HFF-Myc (cell line): ENCODE data around the gene COL11A1.
A peak's percentile ranks its signal among the peaks of the same experiment; 100 is the strongest.

Experiments used
- DNase-seq: peaks from one replicate; pipeline ENCODE4 v3.0.0-alpha.2; 2011; ENCODE audit warnings: low read depth; ENCODE audit errors: extremely low read depth
- H3K4me3 ChIP-seq: replicated peaks from 2 replicates; pipeline ENCODE4 v1.5.1; 2011; ENCODE audit warnings: low read depth, mild to moderate bottlenecking, control low read depth, low read length
- TF ChIP-seq, protein P1 (sequence below): IDR thresholded peaks from 2 replicates; pipeline ENCODE4 v1.5.1; 2012; ENCODE audit warnings: mild to moderate bottlenecking, low read depth, low read length, control low read depth; ENCODE audit errors: missing control alignments

Gene COL11A1

DNA sequence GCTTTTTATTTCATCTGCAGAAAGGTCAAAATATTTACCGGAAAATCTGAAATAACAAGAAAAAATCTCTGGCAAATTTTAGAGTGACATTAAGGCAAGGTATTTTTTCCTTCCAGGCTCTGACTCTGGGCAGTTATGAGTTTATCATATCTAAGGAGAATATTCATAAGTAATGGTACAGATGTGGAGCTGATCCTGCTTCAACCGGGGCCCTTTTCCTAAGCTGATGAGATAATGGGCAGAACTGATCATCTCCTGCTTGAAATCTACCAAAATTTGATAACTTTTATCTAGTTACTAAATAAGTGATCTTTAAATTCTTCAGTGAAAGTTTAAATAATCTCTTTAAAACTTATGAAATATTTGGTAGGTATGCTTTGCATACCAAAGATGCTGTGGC lies 211.6 kb downstream of the COL11A1 start:
- no peak overlapping the region for H3K4me3 ChIP-seq
- TF ChIP-seq, protein P1, sequence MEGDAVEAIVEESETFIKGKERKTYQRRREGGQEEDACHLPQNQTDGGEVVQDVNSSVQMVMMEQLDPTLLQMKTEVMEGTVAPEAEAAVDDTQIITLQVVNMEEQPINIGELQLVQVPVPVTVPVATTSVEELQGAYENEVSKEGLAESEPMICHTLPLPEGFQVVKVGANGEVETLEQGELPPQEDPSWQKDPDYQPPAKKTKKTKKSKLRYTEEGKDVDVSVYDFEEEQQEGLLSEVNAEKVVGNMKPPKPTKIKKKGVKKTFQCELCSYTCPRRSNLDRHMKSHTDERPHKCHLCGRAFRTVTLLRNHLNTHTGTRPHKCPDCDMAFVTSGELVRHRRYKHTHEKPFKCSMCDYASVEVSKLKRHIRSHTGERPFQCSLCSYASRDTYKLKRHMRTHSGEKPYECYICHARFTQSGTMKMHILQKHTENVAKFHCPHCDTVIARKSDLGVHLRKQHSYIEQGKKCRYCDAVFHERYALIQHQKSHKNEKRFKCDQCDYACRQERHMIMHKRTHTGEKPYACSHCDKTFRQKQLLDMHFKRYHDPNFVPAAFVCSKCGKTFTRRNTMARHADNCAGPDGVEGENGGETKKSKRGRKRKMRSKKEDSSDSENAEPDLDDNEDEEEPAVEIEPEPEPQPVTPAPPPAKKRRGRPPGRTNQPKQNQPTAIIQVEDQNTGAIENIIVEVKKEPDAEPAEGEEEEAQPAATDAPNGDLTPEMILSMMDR = no peak
- DNase-seq = no peak

DNA sequence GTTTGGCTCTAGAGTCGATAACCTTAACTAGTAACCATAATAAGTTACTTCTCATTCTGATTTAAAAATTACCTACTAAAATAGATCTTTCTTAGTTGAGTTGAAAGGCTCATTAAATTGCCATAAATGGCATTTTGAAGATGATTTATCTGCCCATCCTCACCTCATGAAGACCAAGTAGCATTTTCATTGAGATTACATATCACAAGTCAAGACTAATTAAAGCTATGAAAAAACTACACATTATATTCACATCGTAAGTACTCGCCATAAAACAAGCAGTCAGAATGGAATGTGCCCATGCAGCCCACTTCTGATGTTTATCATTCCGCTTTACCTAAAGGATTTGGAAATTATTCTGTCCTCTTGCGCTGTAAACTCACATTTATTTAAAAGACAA lies 212.0 kb downstream of the COL11A1 start:
- no peak for DNase-seq
- H3K4me3 ChIP-seq = no peak overlapping the region
- TF ChIP-seq, protein P1 = no peak

DNA sequence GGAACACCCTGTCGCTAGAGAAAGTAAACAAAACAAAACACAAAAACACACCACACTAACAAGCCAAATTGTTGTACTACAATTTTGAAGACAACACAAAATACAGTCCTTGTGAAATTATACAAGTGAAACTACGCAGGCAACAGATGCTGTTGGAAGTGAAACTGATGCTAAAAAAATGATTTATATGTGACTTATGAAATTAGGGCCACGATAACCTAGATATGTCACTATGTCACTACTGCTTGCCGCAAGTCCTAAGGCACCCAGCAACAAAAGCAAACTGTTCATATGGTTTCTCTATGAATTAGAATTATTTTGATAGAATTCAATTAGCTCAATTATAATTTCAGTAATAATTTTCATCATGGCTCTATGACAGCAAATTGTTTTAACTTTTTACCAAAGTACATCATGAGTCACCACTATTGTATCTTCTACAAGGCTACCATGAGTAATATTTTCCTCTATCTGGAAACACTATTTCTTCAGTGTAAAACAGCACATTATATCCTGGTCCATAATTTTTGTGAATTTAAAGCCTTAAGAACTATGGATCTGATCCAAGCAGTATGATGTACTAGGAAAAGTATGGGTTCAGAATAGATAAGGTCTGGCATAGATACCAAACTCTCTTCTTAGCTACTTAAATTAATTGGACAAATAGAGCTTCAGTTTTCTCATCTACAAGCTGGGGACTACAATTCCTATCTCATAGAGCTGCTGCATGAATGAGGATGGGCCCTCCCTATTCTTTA lies 216.3 kb downstream of the COL11A1 start:
- DNase-seq = no peak
- no peak overlapping the region for H3K4me3 ChIP-seq
- TF ChIP-seq, protein P1 = no peak

DNA sequence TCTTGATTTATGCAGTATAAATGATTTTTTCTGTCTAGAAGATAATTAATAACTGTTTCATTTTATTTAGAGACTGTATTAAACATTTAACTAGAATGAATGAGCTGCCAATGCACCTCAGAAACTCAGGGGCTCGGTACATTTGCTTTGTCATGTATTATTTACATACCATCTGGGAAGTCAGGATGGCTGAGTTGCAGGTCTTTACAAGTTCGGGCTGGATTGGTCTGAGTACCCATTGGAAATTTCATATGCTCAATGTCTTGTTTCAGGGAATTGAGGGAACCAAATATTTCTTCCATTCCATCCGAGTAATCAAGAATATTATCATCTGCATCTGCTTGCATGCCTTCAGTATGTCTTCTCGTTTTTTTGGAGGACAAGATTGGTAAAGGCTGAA lies 221.7 kb downstream of the COL11A1 start:
- DNase-seq = no peak
- TF ChIP-seq, protein P1 = no peak
- H3K4me3 ChIP-seq = no peak overlapping the region

DNA sequence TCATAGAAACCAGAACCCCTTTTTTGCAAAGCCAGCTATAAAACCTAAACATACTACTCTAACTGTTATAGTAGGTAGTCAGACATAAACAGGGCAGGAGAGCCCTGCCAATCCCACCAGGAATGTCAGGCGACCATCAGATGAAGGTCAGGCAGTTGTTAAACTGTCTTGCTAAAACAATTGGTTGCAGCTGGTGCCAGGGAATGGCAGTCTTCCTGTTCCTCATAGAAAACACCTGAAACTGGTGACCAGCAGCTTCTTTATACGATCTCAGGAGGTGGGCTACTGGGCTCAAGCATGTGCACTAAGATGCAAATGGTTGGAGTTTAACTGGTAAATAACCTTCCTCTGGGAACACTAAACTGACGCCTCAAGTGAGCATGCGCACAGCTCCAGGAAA lies 224.1 kb downstream of the COL11A1 start:
- TF ChIP-seq, protein P1 = no peak
- no peak for DNase-seq
- no peak overlapping the region for H3K4me3 ChIP-seq

DNA sequence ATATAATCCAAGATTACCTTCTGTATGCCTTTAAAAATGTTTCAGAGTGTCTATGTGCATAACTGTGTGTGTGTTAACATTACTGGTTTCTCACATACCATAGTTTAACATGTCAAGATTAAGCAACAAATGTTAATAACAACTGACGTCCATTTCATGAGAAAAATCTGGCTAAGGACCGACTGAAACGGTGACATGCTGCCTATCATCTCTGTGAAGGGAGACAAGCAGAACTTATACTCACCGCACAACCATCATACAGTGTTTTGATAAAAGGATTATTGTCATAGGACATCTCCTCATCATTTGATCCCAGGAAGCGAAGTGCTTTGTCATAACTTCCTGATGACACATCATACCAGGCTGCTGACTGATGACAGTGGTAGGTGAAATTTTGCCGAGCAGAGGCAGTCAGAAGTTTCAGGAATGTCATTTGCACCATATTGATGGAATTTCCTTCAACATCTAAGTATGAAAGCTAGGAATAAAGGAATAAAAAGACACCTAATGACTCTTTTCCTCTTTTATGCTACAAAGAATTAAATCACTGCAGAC lies 228.8 kb downstream of the COL11A1 start:
- TF ChIP-seq, protein P1 = no peak
- H3K4me3 ChIP-seq = no peak overlapping the region
- peak; percentile 22 for DNase-seq

DNA sequence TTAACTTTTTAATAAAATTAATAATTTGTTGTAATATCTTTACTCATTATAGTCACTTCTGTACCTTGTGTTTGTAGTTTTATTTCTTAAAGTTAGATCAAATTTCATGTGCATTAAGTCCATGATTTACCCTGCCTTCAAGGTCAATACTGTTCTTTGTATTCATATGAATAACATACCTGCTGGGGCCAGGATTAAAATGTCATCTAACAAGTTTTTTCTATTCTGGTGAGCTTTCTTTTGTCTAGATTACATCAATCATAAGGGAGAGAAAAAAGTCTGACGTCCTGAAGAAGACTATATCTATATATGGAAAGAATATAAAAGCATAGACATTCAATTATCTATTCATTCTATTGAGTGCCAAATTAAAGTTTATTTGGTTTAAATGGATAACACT lies 232.6 kb downstream of the COL11A1 start:
- no peak for DNase-seq
- TF ChIP-seq, protein P1 = no peak
- H3K4me3 ChIP-seq = no peak overlapping the region
